Measurements from ENCODE around the gene ZSCAN5C.
"Not testable (repeated sequence)": the region's sequence is repeated elsewhere in the genome, so short reads cannot be mapped to it uniquely, and the experiment has no call there.

ZSCAN5C gene

GRCh38 chr19:56191711-56192110 is 10.4 kb upstream of the ZSCAN5C start:
- no peak for DNase-seq (ENCODE audit: low spot score)

- no peak for DNase-seq (ENCODE audit: low spot score)
Measured at GRCh38 chr19:56193981-56194640, 8.0 kb upstream of the ZSCAN5C start.

- not testable (repeated sequence) for DNase-seq (ENCODE audit: low spot score)
Measured at GRCh38 chr19:56197646-56198045, 4.4 kb upstream of the ZSCAN5C start, which contains the start of gene ZSCAN5B. ZSCAN5B (minus strand) TSS chr19:56197783; CDS start chr19:56193052, 4,731 bp downstream.

- DNase-seq (ENCODE audit: low spot score), result no peak
Measured at GRCh38 chr19:56199687-56200086, 2.4 kb upstream of the ZSCAN5C start.

GRCh38 chr19:56207581-56207980 is 5.5 kb downstream of the ZSCAN5C start:
- not testable (repeated sequence) for DNase-seq (ENCODE audit: low spot score)

GRCh38 chr19:56209091-56209490 is 7.0 kb downstream of the ZSCAN5C start:
- no peak for DNase-seq (ENCODE audit: low spot score)

GRCh38 chr19:56210036-56210435 is 8.0 kb downstream of the ZSCAN5C start:
- not testable (repeated sequence) for DNase-seq (ENCODE audit: low spot score)

GRCh38 chr19:56211718-56212117 is 9.6 kb downstream of the ZSCAN5C start:
- DNase-seq (ENCODE audit: low spot score), result no peak

- no peak for DNase-seq (ENCODE audit: low spot score)
Measured at GRCh38 chr19:56217039-56217949, 15.2 kb downstream of the ZSCAN5C start.

GRCh38 chr19:56218961-56219360 is 16.9 kb downstream of the ZSCAN5C start:
- DNase-seq (ENCODE audit: low spot score), result no peak

GRCh38 chr19:56221442-56221841 is 19.4 kb downstream of the ZSCAN5C start:
- DNase-seq (ENCODE audit: low spot score), result not testable (repeated sequence)

- DNase-seq (ENCODE audit: low spot score), result no peak
Measured at GRCh38 chr19:56221851-56222250, 19.8 kb downstream of the ZSCAN5C start.

- DNase-seq (ENCODE audit: low spot score), result no peak
Measured at GRCh38 chr19:56222901-56223300, 20.8 kb downstream of the ZSCAN5C start.

GRCh38 chr19:56223481-56223880 is 21.4 kb downstream of the ZSCAN5C start:
- DNase-seq (ENCODE audit: low spot score), result no peak

- DNase-seq (ENCODE audit: low spot score), result no peak
Measured at GRCh38 chr19:56245121-56245740, 43.2 kb downstream of the ZSCAN5C start.

- not testable (repeated sequence) for DNase-seq (ENCODE audit: low spot score)
Measured at GRCh38 chr19:56245764-56246163, 43.7 kb downstream of the ZSCAN5C start.

- DNase-seq (ENCODE audit: low spot score), result not testable (repeated sequence)
Measured at GRCh38 chr19:56248736-56249338, 46.8 kb downstream of the ZSCAN5C start.

- DNase-seq (ENCODE audit: low spot score), result peak; percentile 62
Measured at GRCh38 chr19:56252699-56253422, 50.8 kb downstream of the ZSCAN5C start.

- DNase-seq (ENCODE audit: low spot score), result peak; percentile 31
Measured at GRCh38 chr19:56253737-56254136, 51.7 kb downstream of the ZSCAN5C start.

- DNase-seq (ENCODE audit: low spot score), result no peak
Measured at GRCh38 chr19:56258272-56258671, 56.2 kb downstream of the ZSCAN5C start.
